Measurements from ENCODE around the gene NFKBIL1.
"Not testable (repeated sequence)": the region's sequence is repeated elsewhere in the genome, so short reads cannot be mapped to it uniquely, and the experiment has no call there.

Gene NFKBIL1

GRCh38 chr6:31581434-31582229 is 34.2 kb downstream of the NFKBIL1 start:
- DNase-seq = no peak

- peak; percentile 48 for DNase-seq
Observed at GRCh38 chr6:31582230-31582643, 34.8 kb downstream of the NFKBIL1 start, which contains the start of gene LTB. Gene LTB (minus strand): TSS chr6:31582424. CDS start chr6:31582417, 7 bp downstream.

GRCh38 chr6:31585491-31585890 is 38.1 kb downstream of the NFKBIL1 start:
- DNase-seq = peak; percentile 49

- no peak for DNase-seq
Observed at GRCh38 chr6:31586008-31586407, 38.6 kb downstream of the NFKBIL1 start, which contains the start of gene LST1. Gene LST1 (plus strand): TSS chr6:31586277. CDS start chr6:31587300, 1,023 bp downstream.

GRCh38 chr6:31586599-31587281 is 39.3 kb downstream of the NFKBIL1 start:
- DNase-seq = no peak

GRCh38 chr6:31587791-31588777 is 40.7 kb downstream of the NFKBIL1 start:
- no peak for DNase-seq

GRCh38 chr6:31588871-31589650 is 41.7 kb downstream of the NFKBIL1 start:
- DNase-seq = no peak

GRCh38 chr6:31590691-31591090 is 43.3 kb downstream of the NFKBIL1 start:
- not testable (repeated sequence) for DNase-seq

GRCh38 chr6:31592396-31592771 is 45.0 kb downstream of the NFKBIL1 start:
- DNase-seq = no peak

- DNase-seq = peak; percentile 59
Observed at GRCh38 chr6:31597006-31597405, 49.6 kb downstream of the NFKBIL1 start.

- no peak for DNase-seq
Observed at GRCh38 chr6:31607317-31607716, 59.9 kb downstream of the NFKBIL1 start.
